Bronchial epithelial cell (primary cell): Measurements from ENCODE around the gene CACNA1S. TPM values are rescaled to one million over a fixed set of nuclear protein-coding genes. Genes with fewer than 3 reads are reported as not detected.

Source experiments
- DNase-seq: peaks from one replicate; pipeline ENCODE4 v3.0.0-alpha.2; 2010; ENCODE audit warnings: low read depth
- FAIRE-seq: peaks from 2 replicates; lab custom pipeline; 2011; peaks lifted over from hg19 to GRCh38; lab: Jason Lieb, UNC
- H3K27me3 ChIP-seq: 2 replicates; pipeline ENCODE4 v1.5.1; 2011; ENCODE audit warnings: low read length; ENCODE audit not compliant: control insufficient read depth, insufficient read depth
- H3K36me3 ChIP-seq: 2 replicates; pipeline ENCODE4 v1.5.1; 2011; ENCODE audit warnings: low read length; ENCODE audit not compliant: control insufficient read depth, insufficient read depth
- H3K4me3 ChIP-seq: 2 replicates; pipeline ENCODE4 v1.5.1; 2011; ENCODE audit warnings: mild to moderate bottlenecking, low read depth, low read length, control low read depth
- CTCF ChIP-seq: IDR thresholded peaks from 2 replicates; pipeline ENCODE4 v1.5.1; 2011; ENCODE audit warnings: mild to moderate bottlenecking, moderate library complexity, low read length, control low read depth, inconsistent platforms; ENCODE audit not compliant: insufficient read depth, severe bottlenecking
- total RNA-seq: library from RNA; depleted of rRNA; stranded (reverse); fragments of >200 nt; gene quantifications from 2 replicates; pipeline ENCODE4 v1.2.1, GENCODE V29; 2014

CACNA1S gene
- total RNA-seq, 1 donor from 2014 or later = not detected

- Histone ChIP-seq H3K36me3 (no peaks in the 10 kb centered on the region), H3K27me3 (peaks cover 2% of the 10 kb centered on the region), H3K4me3 (peak overlapping the region; percentile 61)
- FAIRE-seq (no peak), DNase-seq (peak; percentile 17)
- no peak for TF ChIP-seq CTCF
Observed at GRCh38 chr1:201113451-201114244, 1.4 kb upstream of the CACNA1S start.

DNA sequence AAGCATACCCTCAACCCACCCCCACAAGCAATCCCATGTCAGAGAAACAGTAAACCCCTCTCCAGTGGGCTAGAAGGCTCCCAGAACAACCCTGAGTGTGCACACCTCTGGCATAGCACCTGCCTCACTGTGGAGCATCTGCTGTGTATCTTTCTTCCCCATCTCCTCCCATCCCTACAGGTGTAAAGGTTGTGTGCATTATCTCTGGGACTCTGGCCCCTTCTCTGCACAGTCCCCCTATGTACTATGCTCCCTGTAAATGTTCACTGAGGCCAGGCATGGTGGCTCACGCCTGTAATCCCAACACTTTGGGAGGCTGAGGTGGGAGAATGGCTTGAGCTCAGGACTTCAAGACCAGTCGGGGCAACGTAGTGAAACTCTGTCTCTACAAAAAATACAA lies 700 bp upstream of the CACNA1S start:
- no peak for FAIRE-seq
- H3K27me3 ChIP-seq = peaks cover 2% of the 10 kb centered on the region

GRCh38 chr1:201111672-201112071 lies 554 bp downstream of the CACNA1S start:
- no peak for TF ChIP-seq CTCF
- FAIRE-seq (no peak), DNase-seq (no peak)
- Histone ChIP-seq H3K27me3 (peaks cover 2% of the 10 kb centered on the region), H3K4me3 (no peak overlapping the region), H3K36me3 (no peaks in the 10 kb centered on the region)

More for the DNA sequence above, 700 bp upstream of the CACNA1S start:
- Histone ChIP-seq H3K4me3 (no peak overlapping the region), H3K36me3 (no peaks in the 10 kb centered on the region)
- no peak for DNase-seq
- no peak for TF ChIP-seq CTCF

DNA sequence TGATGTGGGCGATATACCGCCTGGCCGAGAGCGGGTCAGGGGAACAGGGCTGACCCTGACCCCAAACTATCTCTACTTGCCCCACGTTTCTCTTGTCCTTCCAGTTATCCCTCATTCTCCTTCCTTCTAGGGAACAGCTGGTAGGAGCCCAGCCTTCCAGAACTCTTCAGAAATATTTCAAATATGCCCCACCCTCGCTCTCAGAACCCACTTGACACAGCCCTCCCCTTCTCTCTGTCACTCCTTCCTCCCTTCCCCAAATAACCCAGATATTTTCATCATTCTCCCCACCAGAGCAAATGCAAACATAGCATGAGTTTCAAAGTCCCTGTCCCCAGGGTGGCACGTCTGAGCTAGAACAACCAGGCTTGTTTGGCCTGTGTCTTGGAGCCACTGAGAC lies 1.1 kb downstream of the CACNA1S start:
- Histone ChIP-seq H3K27me3 (peaks cover 2% of the 10 kb centered on the region), H3K36me3 (no peaks in the 10 kb centered on the region), H3K4me3 (no peak overlapping the region)
- FAIRE-seq = no peak
- no peak for TF ChIP-seq CTCF
- no peak for DNase-seq

GRCh38 chr1:201110616-201111015 lies 1.6 kb downstream of the CACNA1S start:
- no peak overlapping the region for H3K4me3 ChIP-seq
- DNase-seq (no peak), FAIRE-seq (no peak)
- TF ChIP-seq CTCF = no peak
- H3K27me3 ChIP-seq = peaks cover 2% of the 10 kb centered on the region
- no peaks in the 10 kb centered on the region for H3K36me3 ChIP-seq
